Keratinocyte (primary cell): ENCODE measurements around the gene HSD17B4. TPM values are rescaled to one million over a fixed set of nuclear protein-coding genes. Genes with fewer than 3 reads are reported as not detected.

Source experiments
- DNase-seq: peaks from one replicate; pipeline ENCODE4 v3.0.0-alpha.2; 2011; ENCODE audit warnings: low read depth, missing footprints, low spot score
- FAIRE-seq: peaks from 2 replicates; lab custom pipeline; 2011; peaks lifted over from hg19 to GRCh38; lab: Jason Lieb, UNC
- H2AFZ ChIP-seq: 2 replicates; pipeline ENCODE4 v1.6.0; 2012; ENCODE audit warnings: low read length, control low read depth, inconsistent platforms; ENCODE audit not compliant: control insufficient read depth
- H3K27ac ChIP-seq: 2 replicates; pipeline ENCODE4 v1.5.1; 2011; ENCODE audit warnings: low read length; ENCODE audit not compliant: control insufficient read depth, insufficient read depth
- H3K27me3 ChIP-seq: 3 replicates; pipeline ENCODE4 v1.6.0; 2011; ENCODE audit warnings: low read length; ENCODE audit not compliant: control insufficient read depth, insufficient read depth; ENCODE audit errors: extremely low read depth
- H3K36me3 ChIP-seq, 2 experiments: 2 replicates in 1 of 2; 3 replicates in 1 of 2; pipeline ENCODE4 v1.5.1; 2011; ENCODE audit warnings: low read length in 2 of 2, mild to moderate bottlenecking in 1 of 2; ENCODE audit not compliant: control insufficient read depth in 2 of 2, insufficient read depth in 2 of 2; ENCODE audit errors: extremely low read depth in 1 of 2
- H3K4me1 ChIP-seq: 3 replicates; pipeline ENCODE4 v1.5.1; 2011; ENCODE audit warnings: low read length; ENCODE audit not compliant: control insufficient read depth, insufficient read depth; ENCODE audit errors: extremely low read depth
- H3K4me2 ChIP-seq: 3 replicates; pipeline ENCODE4 v1.6.0; 2011; ENCODE audit warnings: low read depth, low read length; ENCODE audit not compliant: control insufficient read depth, insufficient read depth; ENCODE audit errors: extremely low read depth
- H3K4me3 ChIP-seq, 3 experiments: fragments of 200-600 bp in 1 of 3; sonication (generic) in 1 of 3; 2 replicates in 2 of 3; 3 replicates in 1 of 3; pipeline ENCODE4 v1.5.1; 2011 to 2016; ENCODE audit warnings: low read length in 3 of 3, mild to moderate bottlenecking in 3 of 3, control low read depth in 2 of 3, inconsistent platforms in 1 of 3, low read depth in 1 of 3, mixed read lengths in 1 of 3, mixed run types in 1 of 3, moderate library complexity in 1 of 3; ENCODE audit not compliant: control insufficient read depth in 2 of 3, insufficient read depth in 2 of 3; ENCODE audit errors: extremely low read depth in 1 of 3
- H3K79me2 ChIP-seq: 2 replicates; pipeline ENCODE4 v1.6.0; 2012; ENCODE audit warnings: low read length; ENCODE audit not compliant: control insufficient read depth, insufficient read depth
- H3K9ac ChIP-seq: 3 replicates; pipeline ENCODE4 v1.6.0; 2011; ENCODE audit warnings: low read length; ENCODE audit not compliant: control insufficient read depth, insufficient read depth; ENCODE audit errors: extremely low read depth
- H3K9me1 ChIP-seq: 3 replicates; pipeline ENCODE4 v1.6.0; 2011; ENCODE audit warnings: low read length; ENCODE audit not compliant: control insufficient read depth, insufficient read depth; ENCODE audit errors: extremely low read depth
- H3K9me3 ChIP-seq: 2 replicates; pipeline ENCODE4 v1.5.1; 2012; ENCODE audit warnings: low read depth, low read length; ENCODE audit not compliant: control insufficient read depth
- H4K20me1 ChIP-seq: 3 replicates; pipeline ENCODE4 v1.6.0; 2011; ENCODE audit warnings: low read length; ENCODE audit not compliant: control insufficient read depth, insufficient read depth; ENCODE audit errors: extremely low read depth
- EZH2 ChIP-seq: IDR thresholded peaks from one replicate; pipeline ENCODE4 v1.6.1; 2012; ENCODE audit warnings: inconsistent platforms, mild to moderate bottlenecking, low read length, moderate library complexity
- dilution Hi-C: fragments of 300-500 bp; cut with MboI; formaldehyde crosslinking; loops from one replicate; pipeline ENCODE4 v1.7.0; 2020; ENCODE audit warnings: low sequenced_read_pairs; ENCODE audit not compliant: extremely low pct_ligation_motif_present
- polyA plus RNA-seq, 5 experiments: library from polyadenylated mRNA; depleted of rRNA in 3 of 5; stranded (reverse) in 3 of 5; stranded (forward) in 1 of 5; unstranded in 1 of 5; fragments of >200 nt; gene quantifications; 1 replicate in 1 of 5; 2 replicates in 3 of 5; 3 replicates in 1 of 5; pipeline versions ENCODE4 v1.2.1 to v1.2.3, GENCODE V29; 2011 to 2012; ENCODE audit warnings: missing spikeins in 2 of 5, low read depth in 1 of 5, low replicate concordance in 1 of 5
- TF ChIP-seq, protein P1 (sequence below), 3 experiments: IDR thresholded peaks in 1 of 3; conservative IDR thresholded peaks in 1 of 3; optimal IDR thresholded peaks in 1 of 3; 2 replicates in 2 of 3; 3 replicates in 1 of 3; pipeline versions ENCODE3 to v1.5.1; 2011; ENCODE audit warnings: low read length in 3 of 3, mild to moderate bottlenecking in 3 of 3, moderate library complexity in 2 of 3, control low read depth in 1 of 3, inconsistent platforms in 1 of 3; ENCODE audit not compliant: insufficient read depth in 2 of 3; ENCODE audit errors: extremely low read depth in 1 of 3

Gene HSD17B4
- polyA plus RNA-seq, 1 donor (not counting 4 experiments of a cell fraction or from before 2014, with no cell fraction given), result 154 TPM

DNA sequence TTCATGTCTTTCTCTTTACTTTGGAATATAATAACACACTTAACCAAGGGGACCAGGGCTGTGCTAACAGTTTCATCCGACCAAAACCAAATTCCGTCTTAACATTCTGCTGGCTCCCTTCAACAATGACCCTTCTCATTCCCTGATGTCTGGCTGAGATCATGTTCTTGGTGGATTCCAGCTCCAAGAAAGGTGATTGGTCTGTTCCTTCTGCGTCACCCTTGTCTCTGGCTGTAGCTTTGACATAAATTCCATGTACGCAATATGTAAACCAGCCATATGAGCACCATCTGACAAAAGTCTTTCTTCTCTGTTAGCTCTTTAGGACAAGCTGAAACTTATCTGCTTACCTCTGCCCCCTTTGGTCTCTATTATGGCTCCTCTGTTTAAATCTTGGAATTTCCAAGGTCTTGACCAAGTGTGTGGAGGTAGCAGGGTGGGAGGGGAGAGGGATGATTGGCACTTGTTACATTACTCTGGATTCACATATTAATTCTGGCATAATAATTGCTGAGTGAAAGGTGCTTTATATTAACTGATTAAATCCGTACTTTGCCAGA is 45.7 kb upstream of the HSD17B4 start:
- no peak for DNase-seq
- H4K20me1 ChIP-seq, result no peaks in the 10 kb centered on the region
- dilution Hi-C loops, result no loop called here
- H3K4me1 ChIP-seq, result peaks cover 10% of the 10 kb centered on the region
- no peak overlapping the region for H3K27ac ChIP-seq
- no peaks in the 10 kb centered on the region for H3K9me3 ChIP-seq
- H2AFZ ChIP-seq, result no peak overlapping the region
- H3K27me3 ChIP-seq, result no peaks in the 10 kb centered on the region
- no peak for FAIRE-seq
- no peaks in the 10 kb centered on the region for H3K36me3 ChIP-seq
- H3K4me3 ChIP-seq, result no peak overlapping the region
- H3K79me2 ChIP-seq, result no peaks in the 10 kb centered on the region
- no peak overlapping the region for H3K4me2 ChIP-seq
- no peaks in the 10 kb centered on the region for H3K9me1 ChIP-seq
- TF ChIP-seq, protein P1, sequence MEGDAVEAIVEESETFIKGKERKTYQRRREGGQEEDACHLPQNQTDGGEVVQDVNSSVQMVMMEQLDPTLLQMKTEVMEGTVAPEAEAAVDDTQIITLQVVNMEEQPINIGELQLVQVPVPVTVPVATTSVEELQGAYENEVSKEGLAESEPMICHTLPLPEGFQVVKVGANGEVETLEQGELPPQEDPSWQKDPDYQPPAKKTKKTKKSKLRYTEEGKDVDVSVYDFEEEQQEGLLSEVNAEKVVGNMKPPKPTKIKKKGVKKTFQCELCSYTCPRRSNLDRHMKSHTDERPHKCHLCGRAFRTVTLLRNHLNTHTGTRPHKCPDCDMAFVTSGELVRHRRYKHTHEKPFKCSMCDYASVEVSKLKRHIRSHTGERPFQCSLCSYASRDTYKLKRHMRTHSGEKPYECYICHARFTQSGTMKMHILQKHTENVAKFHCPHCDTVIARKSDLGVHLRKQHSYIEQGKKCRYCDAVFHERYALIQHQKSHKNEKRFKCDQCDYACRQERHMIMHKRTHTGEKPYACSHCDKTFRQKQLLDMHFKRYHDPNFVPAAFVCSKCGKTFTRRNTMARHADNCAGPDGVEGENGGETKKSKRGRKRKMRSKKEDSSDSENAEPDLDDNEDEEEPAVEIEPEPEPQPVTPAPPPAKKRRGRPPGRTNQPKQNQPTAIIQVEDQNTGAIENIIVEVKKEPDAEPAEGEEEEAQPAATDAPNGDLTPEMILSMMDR (optimal IDR thresholded peaks at IDR 0.05 in 1 of 3, IDR thresholded peaks at IDR 0.05 in 1 of 3, conservative IDR thresholded peaks at IDR 0.05 in 1 of 3; ENCODE audit: extremely low read depth in 1 of 3, insufficient read depth in 2 of 3, low read length in 3 of 3), result no peak
- no peak for TF ChIP-seq EZH2
- no peak overlapping the region for H3K9ac ChIP-seq

GRCh38 chr5:119409235-119409815 is 43.0 kb upstream of the HSD17B4 start:
- Histone ChIP-seq H3K79me2 (no peaks in the 10 kb centered on the region), H2AFZ (no peak overlapping the region), H3K4me3 (no peak overlapping the region), H3K9me3 (no peaks in the 10 kb centered on the region), H3K9ac (no peak overlapping the region), H3K27me3 (no peaks in the 10 kb centered on the region), H3K36me3 (no peaks in the 10 kb centered on the region), H4K20me1 (no peaks in the 10 kb centered on the region), H3K9me1 (no peaks in the 10 kb centered on the region), H3K4me2 (no peak overlapping the region), H3K27ac (no peak overlapping the region), H3K4me1 (peaks cover 12% of the 10 kb centered on the region)
- FAIRE-seq (no peak), DNase-seq (no peak)
- no peak for TF ChIP-seq EZH2
- TF ChIP-seq, protein P1 (optimal IDR thresholded peaks at IDR 0.05 in 1 of 3, IDR thresholded peaks at IDR 0.05 in 1 of 3, conservative IDR thresholded peaks at IDR 0.05 in 1 of 3; ENCODE audit: extremely low read depth in 1 of 3, insufficient read depth in 2 of 3, low read length in 3 of 3), result no peak
- dilution Hi-C loops, result no loop called here
